K562 (cell line): ENCODE data around the gene TRNP1. TPM values are rescaled to one million over a fixed set of nuclear protein-coding genes. Genes with fewer than 3 reads are reported as not detected.

Source experiments
- ARNT ChIP-seq, 2 experiments: fragments of 450-650 bp; IDR thresholded peaks; 2 replicates each; pipeline ENCODE4 v1.6.1; 2016; ENCODE audit warnings: mild to moderate bottlenecking in 1 of 2
- ATF6 ChIP-seq: sonication (generic); formaldehyde crosslinking; IDR thresholded peaks from 2 replicates; pipeline ENCODE4 v1.4.0; 2020; ENCODE audit warnings: mild to moderate bottlenecking, missing genetic modification reagents
- DPF2 ChIP-seq: fragments of 450-650 bp; IDR thresholded peaks from 2 replicates; pipeline ENCODE4 v1.6.1; 2016
- ESRRB ChIP-seq: fragments of 250-450 bp; sonication (Bioruptor Pico); IDR thresholded peaks from 2 replicates; pipeline ENCODE4 v1.5.0; 2020; ENCODE audit warnings: mild to moderate bottlenecking, moderate library complexity, borderline replicate concordance
- JUND ChIP-seq, 2 experiments: IDR thresholded peaks; 2 replicates in 1 of 2; 3 replicates in 1 of 2; pipeline ENCODE4 v1.6.1; 2011; ENCODE audit warnings: borderline replicate concordance in 2 of 2, low read depth in 2 of 2, low read length in 2 of 2, improper control_type of control experiment in 1 of 2, missing biosample characterization in 1 of 2, missing genetic modification characterization in 1 of 2, missing genetic modification reagents in 1 of 2
- LARP7 ChIP-seq: fragments of 450-650 bp; IDR thresholded peaks from 2 replicates; pipeline ENCODE4 v1.6.1; 2016
- MAFK ChIP-seq: IDR thresholded peaks from 2 replicates; pipeline ENCODE4 v1.6.1; 2011; ENCODE audit warnings: low read length, improper control_type of control experiment
- PTTG1 ChIP-seq: fragments of 450-650 bp; IDR thresholded peaks from 2 replicates; pipeline ENCODE4 v1.6.1; 2016; ENCODE audit warnings: low read depth, mild to moderate bottlenecking, missing genetic modification characterization, missing compliant biosample characterization
- PYGO2 ChIP-seq: fragments of 450-650 bp; IDR thresholded peaks from 2 replicates; pipeline ENCODE4 v1.6.1; 2016; ENCODE audit warnings: mild to moderate bottlenecking, missing genetic modification characterization, moderate library complexity, missing compliant biosample characterization
- ZBTB8A ChIP-seq: fragments of 450-650 bp; IDR thresholded peaks from 2 replicates; pipeline ENCODE4 v1.6.1; 2018; ENCODE audit warnings: mild to moderate bottlenecking, moderate library complexity; ENCODE audit not compliant: partially characterized antibody
- ZNF121 ChIP-seq: sonication (generic); formaldehyde crosslinking; conservative IDR thresholded peaks from 2 replicates; pipeline ENCODE4 v1.8.0; 2022; ENCODE audit warnings: missing genetic modification reagents
- ZNF24 ChIP-seq: fragments of 450-650 bp; IDR thresholded peaks from 2 replicates; pipeline ENCODE4 v1.6.1; 2016
- ZNF436 ChIP-seq: fragments of 250-450, 450-650 bp; sonication (Bioruptor Pico); formaldehyde crosslinking; IDR thresholded peaks from 2 replicates; pipeline ENCODE4 v1.7.0; 2020; ENCODE audit warnings: mild to moderate bottlenecking
- polyA plus RNA-seq, 8 experiments: library from polyadenylated mRNA; depleted of rRNA in 4 of 8; stranded (reverse) in 5 of 8; unstranded in 3 of 8; fragments of >200 nt; fragmentation: Nextera tagmentation in 2 of 8; fragmentation: Illumina TruSeq in 1 of 8; extraction: Ambion mirVana in 2 of 8; extraction: Trizol in 1 of 8; gene quantifications; 2 replicates each; pipeline versions ENCODE4 v1.2.1 to v1.2.3, GENCODE V29; 2011 to 2014; ENCODE audit warnings: inconsistent platforms in 1 of 8, missing spikeins in 1 of 8
- total RNA-seq, 7 experiments: library from RNA; depleted of rRNA in 6 of 7; stranded (reverse); fragments of >200 nt in 6 of 7; fragmentation: Illumina TruSeq in 2 of 7; extraction: Trizol in 2 of 7; gene quantifications; 2 replicates each; pipeline versions ENCODE4 v1.2.1 to v1.2.3, GENCODE V29; 2011 to 2021; ENCODE audit warnings: low replicate concordance in 1 of 7
- TF ChIP-seq, protein P1 (sequence below): fragments of 450-650 bp; IDR thresholded peaks from 2 replicates; pipeline ENCODE4 v1.6.1; 2017; ENCODE audit warnings: mild to moderate bottlenecking, moderate library complexity
- TF ChIP-seq, protein P2 (sequence below), 2 experiments: fragments of 200-800 bp in 1 of 2; sonication (Bioruptor generic) in 1 of 2; sonication (generic) in 1 of 2; formaldehyde crosslinking in 1 of 2; IDR thresholded peaks in 1 of 2; conservative IDR thresholded peaks in 1 of 2; 2 replicates each; pipeline versions ENCODE4 v1.5.0 to v1.6.1; 2016 to 2020; ENCODE audit warnings: missing compliant biosample characterization in 1 of 2, missing genetic modification characterization in 1 of 2, missing genetic modification reagents in 1 of 2

Gene TRNP1
- total and polyA plus RNA-seq, 9 of the 15 experiments (the other 6 are each of a cell fraction or from before 2014, with no cell fraction given) = 0.03 to 1.3 (median 0.95) TPM

DNA sequence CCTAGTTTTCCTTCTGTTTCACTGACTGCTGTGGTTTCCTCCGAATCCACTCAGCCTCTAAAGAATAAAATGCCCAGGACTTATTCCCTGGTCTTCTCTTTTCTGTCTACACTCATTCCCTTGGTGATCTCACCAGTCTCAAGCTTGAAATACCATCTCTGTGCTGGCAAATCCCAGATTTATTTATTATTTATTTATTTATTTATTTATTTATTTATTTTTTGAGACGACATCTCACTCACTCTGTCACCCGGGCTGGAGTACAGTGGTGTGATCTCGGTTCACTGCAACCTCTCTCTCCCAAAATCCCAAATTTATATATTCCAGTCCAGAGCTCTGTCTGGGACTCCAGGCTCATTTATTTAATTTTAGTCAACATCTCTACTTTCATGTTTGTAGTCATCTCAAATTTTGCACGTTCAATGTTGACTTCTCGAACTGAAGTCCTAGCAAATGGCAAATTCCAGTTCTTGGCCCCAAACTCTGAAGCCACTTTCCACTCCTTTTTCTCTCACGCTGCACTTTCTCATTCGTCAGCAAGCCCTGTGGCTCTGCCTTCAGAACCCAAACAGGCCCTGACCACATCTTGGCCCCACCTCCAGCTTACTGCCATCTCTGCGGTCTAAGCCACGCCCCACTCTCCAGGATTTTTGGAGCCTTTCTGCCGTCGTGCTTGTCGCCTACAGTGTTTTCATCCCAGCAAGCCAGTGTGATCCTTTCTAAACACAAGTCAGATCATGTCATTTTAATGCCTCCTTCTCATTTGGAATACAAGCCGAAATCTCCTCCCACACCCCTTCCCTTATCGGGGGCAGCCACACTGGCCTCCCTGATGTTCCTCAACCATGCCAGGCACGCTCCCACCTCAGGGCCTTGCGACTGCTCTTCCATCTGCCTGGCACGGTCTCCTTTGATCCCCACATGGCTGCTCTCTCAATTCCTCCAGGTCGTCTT lies 33.4 kb downstream of the TRNP1 start (continued):
- TF ChIP-seq ESRRB (CRISPR knock-in tag) = no peak
- TF ChIP-seq ZNF24 = no peak
- TF ChIP-seq ATF6 (CRISPR knock-in tag) = no peak
- TF ChIP-seq ARNT (IDR thresholded peaks at IDR 0.05) = peak in 1 of 2 experiments; percentile 37; a peak in 1 of 4 replicates
- TF ChIP-seq ZBTB8A = no peak
- peak; percentile 4; the same call in 1 of the 2 replicates for TF ChIP-seq MAFK
- TF ChIP-seq PYGO2 (tag) = no peak
- no peak; the same call in 1 of the 2 replicates for TF ChIP-seq JUND (IDR thresholded peaks at IDR 0.05; ENCODE audit: borderline replicate concordance, low read depth, low read length)
- peak; percentile 55; the same call in 1 of the 3 replicates for TF ChIP-seq JUND (tag; IDR thresholded peaks at IDR 0.05; ENCODE audit: borderline replicate concordance, low read depth, low read length)
- no peak for TF ChIP-seq ZNF121 (CRISPR knock-in tag)
- TF ChIP-seq, protein P1, sequence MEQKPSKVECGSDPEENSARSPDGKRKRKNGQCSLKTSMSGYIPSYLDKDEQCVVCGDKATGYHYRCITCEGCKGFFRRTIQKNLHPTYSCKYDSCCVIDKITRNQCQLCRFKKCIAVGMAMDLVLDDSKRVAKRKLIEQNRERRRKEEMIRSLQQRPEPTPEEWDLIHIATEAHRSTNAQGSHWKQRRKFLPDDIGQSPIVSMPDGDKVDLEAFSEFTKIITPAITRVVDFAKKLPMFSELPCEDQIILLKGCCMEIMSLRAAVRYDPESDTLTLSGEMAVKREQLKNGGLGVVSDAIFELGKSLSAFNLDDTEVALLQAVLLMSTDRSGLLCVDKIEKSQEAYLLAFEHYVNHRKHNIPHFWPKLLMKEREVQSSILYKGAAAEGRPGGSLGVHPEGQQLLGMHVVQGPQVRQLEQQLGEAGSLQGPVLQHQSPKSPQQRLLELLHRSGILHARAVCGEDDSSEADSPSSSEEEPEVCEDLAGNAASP = no peak
- TF ChIP-seq DPF2 = peak; percentile 83; the same call in 1 of the 2 replicates
- TF ChIP-seq, protein P2, sequence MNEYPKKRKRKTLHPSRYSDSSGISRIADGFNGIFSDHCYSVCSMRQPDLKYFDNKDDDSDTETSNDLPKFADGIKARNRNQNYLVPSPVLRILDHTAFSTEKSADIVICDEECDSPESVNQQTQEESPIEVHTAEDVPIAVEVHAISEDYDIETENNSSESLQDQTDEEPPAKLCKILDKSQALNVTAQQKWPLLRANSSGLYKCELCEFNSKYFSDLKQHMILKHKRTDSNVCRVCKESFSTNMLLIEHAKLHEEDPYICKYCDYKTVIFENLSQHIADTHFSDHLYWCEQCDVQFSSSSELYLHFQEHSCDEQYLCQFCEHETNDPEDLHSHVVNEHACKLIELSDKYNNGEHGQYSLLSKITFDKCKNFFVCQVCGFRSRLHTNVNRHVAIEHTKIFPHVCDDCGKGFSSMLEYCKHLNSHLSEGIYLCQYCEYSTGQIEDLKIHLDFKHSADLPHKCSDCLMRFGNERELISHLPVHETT (CRISPR knock-in tag; conservative IDR thresholded peaks at IDR 0.05 in 1 of 2, IDR thresholded peaks at IDR 0.05 in 1 of 2) = peak in 1 of 2 experiments; percentile 61; a peak in 1 of 4 replicates
- no peak for TF ChIP-seq LARP7
- TF ChIP-seq ZNF436 (CRISPR knock-in tag) = no peak
- no peak for TF ChIP-seq PTTG1 (tag)
